ENCODE measurements around the gene CNTN6.

DNA sequence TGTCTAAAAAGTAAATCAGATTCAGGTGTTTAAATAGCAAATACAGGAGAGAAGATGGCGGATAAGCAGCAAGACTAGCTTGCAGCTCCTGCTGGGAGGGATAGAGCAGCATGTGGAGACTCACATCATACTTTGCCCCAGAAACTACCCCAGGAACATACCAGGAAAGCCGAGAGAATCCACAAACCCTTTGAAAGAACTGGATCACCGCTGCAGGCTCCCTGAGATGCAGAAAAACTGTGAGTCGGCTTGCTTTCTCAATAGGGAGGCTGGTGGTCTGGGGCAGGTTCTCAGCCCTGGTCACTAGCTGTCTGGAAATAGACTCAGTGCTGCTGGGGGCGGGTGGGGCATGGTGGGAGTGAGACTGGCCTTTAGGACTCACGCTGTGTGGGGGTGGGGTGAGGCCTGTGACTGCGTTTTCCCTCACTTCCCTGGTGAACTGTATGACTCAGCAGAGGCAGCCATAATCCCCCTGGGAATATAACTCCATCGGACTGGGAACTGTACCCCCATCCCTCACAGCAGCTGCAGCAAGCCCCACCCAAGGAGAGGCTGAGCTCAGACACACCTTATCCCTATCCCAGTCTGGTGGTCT, 142.8 kb downstream of the CNTN6 start:
- TF ChIP-seq, protein P1, sequence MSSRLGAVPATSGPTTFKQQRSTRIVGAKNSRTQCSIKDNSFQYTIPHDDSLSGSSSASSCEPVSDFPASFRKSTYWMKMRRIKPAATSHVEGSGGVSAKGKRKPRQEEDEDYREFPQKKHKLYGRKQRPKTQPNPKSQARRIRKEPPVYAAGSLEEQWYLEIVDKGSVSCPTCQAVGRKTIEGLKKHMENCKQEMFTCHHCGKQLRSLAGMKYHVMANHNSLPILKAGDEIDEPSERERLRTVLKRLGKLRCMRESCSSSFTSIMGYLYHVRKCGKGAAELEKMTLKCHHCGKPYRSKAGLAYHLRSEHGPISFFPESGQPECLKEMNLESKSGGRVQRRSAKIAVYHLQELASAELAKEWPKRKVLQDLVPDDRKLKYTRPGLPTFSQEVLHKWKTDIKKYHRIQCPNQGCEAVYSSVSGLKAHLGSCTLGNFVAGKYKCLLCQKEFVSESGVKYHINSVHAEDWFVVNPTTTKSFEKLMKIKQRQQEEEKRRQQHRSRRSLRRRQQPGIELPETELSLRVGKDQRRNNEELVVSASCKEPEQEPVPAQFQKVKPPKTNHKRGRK (CRISPR knock-in tag; IDR thresholded peaks at IDR 0.05; ENCODE audit: borderline replicate concordance), result no peak
- TF ChIP-seq ZNF317 (CRISPR knock-in tag; IDR thresholded peaks at IDR 0.05; ENCODE audit: borderline replicate concordance, low read depth) (no peak), JAZF1 (CRISPR knock-in tag; IDR thresholded peaks at IDR 0.05) (no peak), JUN (CRISPR knock-in tag; IDR thresholded peaks at IDR 0.05) (no peak)
- TF ChIP-seq, protein P2, sequence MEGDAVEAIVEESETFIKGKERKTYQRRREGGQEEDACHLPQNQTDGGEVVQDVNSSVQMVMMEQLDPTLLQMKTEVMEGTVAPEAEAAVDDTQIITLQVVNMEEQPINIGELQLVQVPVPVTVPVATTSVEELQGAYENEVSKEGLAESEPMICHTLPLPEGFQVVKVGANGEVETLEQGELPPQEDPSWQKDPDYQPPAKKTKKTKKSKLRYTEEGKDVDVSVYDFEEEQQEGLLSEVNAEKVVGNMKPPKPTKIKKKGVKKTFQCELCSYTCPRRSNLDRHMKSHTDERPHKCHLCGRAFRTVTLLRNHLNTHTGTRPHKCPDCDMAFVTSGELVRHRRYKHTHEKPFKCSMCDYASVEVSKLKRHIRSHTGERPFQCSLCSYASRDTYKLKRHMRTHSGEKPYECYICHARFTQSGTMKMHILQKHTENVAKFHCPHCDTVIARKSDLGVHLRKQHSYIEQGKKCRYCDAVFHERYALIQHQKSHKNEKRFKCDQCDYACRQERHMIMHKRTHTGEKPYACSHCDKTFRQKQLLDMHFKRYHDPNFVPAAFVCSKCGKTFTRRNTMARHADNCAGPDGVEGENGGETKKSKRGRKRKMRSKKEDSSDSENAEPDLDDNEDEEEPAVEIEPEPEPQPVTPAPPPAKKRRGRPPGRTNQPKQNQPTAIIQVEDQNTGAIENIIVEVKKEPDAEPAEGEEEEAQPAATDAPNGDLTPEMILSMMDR (IDR thresholded peaks at IDR 0.05), result no peak
- TF ChIP-seq, protein P3, sequence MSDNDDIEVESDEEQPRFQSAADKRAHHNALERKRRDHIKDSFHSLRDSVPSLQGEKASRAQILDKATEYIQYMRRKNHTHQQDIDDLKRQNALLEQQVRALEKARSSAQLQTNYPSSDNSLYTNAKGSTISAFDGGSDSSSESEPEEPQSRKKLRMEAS (CRISPR knock-in tag; IDR thresholded peaks at IDR 0.05), result no peak
